Activated T-cell treated with anti-CD3 and anti-CD28 coated beads, Interleukin-2, amount 50 U/mL, for 48 hours (primary cell): ENCODE measurements around the gene PDE4A.
A peak's percentile ranks its signal among the peaks of the same experiment; 100 is the strongest.

ENCODE experiments used
- DNase-seq, 2 experiments: peaks; one replicate each; pipeline ENCODE4 v3.0.0-alpha.2; 2020

The PDE4A gene

DNA sequence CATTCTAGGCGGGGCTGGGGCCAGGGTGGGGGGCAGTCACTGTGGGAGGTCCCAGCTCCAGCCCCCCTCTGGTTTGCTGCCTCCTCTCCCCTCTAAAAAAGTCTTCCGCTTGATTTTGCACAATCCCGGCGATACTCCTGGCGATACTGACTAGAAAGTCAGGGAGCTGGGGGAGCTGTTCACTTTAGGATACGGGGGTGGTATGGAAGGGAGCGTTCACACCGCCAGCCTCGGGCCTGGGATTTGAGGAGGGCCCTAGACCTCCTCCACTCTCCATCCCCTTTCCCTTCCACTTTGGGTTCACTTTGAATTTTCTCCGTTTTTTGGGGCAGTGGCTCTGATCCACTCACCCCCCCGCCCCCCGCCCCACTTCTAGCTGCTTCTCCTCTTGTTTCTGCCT lies 47.8 kb downstream of the PDE4A start:
- no peak for DNase-seq

GRCh38 chr19:10471909-10472308 lies 51.6 kb downstream of the PDE4A start:
- DNase-seq, result no peak

DNA sequence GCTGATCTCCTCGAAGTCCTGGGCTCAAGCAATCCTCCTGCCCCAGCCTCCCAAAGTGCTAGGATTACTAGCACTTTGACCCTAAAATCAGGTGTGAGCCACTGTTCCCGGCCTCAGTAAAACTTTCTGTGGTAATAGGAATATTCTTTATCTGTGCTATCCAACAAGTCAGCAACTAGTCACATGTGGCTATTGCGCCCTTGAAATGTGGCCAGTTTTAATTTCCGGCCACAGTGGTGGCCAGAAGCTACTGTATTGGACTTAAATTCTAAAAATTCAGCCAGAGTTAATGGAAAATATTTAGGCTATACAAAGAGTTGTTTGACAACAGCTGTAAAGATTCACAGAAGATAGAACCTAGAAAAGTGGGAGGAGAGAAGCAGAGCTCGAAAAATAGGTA lies 52.9 kb downstream of the PDE4A start:
- DNase-seq, result no peak

- no peak for DNase-seq
These were observed 54.7 kb downstream of the PDE4A start for GRCh38 chr19:10474962-10475451.

GRCh38 chr19:10478476-10478875 lies 58.1 kb downstream of the PDE4A start:
- DNase-seq, result no peak

- DNase-seq, result peak; percentile 92
These were observed 58.6 kb downstream of the PDE4A start for GRCh38 chr19:10478903-10479384.

- no peak for DNase-seq
These were observed 66.2 kb downstream of the PDE4A start for GRCh38 chr19:10486551-10486950.

DNA sequence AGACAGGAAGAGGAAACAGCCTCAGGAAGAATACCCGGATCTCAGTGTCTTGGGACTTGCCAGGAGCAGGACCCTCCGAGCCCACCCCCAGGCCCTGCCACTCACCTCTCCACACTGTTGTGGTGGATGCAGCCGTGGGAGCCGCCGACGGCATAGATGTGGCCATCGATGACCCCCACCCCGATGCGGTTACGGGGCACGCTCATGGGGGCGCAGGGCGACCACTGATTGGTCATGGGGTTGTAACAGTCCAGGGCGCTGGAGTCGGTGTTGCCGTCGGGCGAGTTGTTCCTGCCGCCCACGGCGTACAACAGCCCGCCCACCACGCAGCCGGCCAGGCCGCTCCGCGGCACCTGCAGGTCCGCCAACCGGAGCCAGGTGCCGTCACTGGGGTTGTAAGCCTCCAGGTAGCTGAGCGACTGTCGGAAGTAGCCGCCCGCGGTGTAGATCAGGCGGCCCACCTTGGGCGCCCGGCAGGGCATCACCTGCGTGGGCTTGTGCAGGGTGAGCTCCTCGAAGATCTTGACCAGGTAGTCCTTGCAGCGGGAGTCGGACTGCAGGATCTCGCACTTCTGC lies 71.2 kb downstream of the PDE4A start:
- no peak for DNase-seq

DNA sequence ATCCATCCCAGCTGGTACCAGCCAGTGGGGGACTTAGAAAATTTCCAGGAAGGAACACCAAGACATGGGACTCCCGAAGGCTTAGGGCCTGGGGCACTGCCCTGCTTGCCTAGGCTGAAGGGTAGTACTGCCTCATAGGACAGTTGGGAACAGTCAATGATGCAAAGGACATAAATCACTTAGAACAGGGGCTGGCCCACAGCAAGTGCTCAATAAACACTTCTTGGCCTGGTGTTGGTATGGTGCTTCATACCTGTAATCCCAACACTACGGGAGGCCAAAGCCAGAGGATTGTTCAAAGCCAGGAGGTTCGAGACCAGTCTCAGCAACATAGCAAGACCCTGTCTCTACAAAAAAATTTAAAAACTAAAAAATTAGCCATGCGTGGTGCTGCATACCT lies 77.0 kb downstream of the PDE4A start:
- no peak for DNase-seq

- DNase-seq, result no peak
These were observed 79.4 kb downstream of the PDE4A start for GRCh38 chr19:10499550-10500246.

- DNase-seq, result no peak
These were observed 79.9 kb downstream of the PDE4A start for GRCh38 chr19:10500247-10500592.

DNA sequence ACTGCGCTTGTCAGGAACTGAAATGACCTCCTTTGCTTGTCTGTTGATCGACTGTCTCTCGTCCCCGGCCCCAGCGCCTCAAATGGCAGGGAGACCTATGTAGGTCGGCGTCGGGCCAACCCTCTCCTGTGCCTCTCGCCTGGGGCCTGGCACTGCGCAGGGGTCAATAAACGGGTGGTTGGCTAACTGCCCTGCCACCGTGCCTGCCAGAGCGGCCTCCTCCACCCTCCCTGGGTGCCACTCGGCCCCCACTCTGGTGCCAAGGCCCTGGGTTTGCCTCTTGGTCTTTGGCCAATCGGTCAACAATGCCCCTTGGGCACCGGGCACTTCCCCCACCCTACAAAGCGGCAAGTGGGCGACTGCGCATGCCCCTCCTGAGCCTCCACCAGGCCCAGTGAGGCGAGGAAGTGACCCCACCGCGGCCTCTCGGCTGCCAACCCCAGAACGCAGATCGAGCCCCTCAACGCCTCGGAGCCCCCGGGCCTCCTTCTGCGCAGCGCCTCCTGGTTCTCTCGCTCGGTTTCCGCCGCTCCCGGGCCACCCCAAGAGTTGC lies 81.7 kb downstream of the PDE4A start:
- DNase-seq, result peak; percentile 67 to 71

- peak; percentile 92 to 94 for DNase-seq
These were observed 82.2 kb downstream of the PDE4A start for GRCh38 chr19:10502524-10503001.

DNA sequence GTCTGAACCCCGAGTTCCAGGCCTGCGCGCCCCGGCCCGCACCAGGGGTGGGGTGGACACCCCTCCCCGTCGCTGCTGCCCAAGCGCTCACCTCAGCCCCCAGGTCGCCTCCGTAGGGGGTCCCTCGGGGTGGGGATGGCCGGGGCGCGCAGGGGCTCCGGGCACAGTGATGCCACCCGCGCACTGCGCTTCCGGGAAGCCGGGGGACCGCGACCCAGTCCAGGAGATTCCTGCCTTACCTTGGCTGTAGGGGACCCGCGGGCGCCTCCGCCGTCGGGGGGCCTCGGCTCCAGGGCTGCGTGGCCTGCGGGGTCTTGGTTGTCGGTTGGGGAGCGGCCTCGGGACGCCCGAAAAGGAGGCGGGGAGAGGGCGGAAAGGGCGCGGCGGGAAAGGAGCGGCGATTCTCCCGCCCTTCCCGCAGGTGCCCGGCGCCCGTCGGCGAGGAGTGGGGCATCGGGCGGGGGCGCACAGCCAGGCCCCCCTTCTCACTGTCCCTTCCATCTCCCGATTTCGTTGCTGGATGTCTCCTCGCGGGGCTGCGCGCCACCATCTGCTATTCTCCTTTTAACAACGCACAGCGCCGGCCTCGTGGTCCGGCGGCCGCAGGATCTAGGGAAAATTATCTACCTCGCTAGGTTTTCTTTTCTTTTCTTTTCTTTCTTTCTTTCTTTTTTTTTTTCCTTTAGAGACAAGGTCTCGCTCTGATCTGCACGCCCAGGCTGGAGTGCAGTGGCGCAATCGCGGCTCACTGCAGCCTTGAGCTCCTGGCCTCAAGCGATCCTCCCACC lies 82.9 kb downstream of the PDE4A start, which contains the start of gene KEAP1:
Gene KEAP1, minus strand, starts transcription at position 355 of the 788 bp plus-strand sequence. CDS start 3,323 bp downstream, outside the sequence.
- peak in 1 of 2 experiments; percentile 75 for DNase-seq

DNA sequence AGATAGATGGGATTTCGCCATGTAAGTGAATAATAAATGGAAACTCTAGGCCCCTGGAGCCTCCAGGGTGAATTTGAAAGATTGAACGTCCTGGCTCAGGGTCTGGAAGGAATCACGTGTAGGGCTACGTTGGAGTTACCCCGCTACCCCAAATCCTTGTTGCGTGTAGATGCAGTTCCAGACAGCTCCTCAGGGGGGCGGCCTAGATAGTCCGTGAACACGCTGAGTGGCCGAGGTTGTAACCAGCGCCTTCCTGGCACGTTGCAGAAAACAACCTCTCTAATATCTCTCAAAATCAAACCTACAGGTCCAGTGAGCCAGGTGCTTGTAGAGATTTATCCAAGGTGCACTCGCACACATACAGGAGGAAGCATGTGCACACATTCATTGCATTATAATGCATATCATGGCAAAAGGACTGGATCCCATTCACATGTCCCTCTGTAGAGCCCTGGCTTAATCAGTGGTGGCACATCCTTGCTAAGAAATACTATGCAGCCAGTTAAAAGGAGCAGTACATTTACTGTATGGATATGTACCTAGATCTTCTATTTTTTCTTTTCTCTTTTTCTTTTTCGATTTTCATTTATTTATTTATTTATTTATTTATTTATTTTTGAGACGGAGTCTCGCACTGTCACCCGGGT lies 85.4 kb downstream of the PDE4A start:
- DNase-seq, result peak; percentile 92 to 94

DNA sequence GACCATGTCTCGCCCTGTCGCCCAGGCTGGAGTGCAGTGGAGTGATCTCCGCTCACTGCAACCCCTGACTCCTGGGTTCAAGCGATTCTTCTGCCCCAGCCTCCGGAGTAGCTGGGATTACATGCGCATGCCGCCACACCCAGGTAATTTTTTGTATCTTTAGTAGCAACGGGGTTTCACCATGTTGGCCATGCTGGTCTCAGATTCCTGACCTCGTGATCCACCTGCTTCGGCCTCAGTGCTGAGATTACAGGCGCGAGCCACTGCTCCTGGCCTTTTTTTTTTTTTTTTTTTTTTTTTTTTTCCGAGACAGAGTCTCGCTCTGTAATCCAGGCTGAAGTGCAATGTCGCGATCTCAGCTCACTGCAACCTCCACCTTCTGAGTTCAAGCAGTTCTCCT lies 87.7 kb downstream of the PDE4A start:
- DNase-seq, result no peak

GRCh38 chr19:10508707-10509106 lies 88.4 kb downstream of the PDE4A start:
- DNase-seq, result peak; percentile 61 to 70

DNA sequence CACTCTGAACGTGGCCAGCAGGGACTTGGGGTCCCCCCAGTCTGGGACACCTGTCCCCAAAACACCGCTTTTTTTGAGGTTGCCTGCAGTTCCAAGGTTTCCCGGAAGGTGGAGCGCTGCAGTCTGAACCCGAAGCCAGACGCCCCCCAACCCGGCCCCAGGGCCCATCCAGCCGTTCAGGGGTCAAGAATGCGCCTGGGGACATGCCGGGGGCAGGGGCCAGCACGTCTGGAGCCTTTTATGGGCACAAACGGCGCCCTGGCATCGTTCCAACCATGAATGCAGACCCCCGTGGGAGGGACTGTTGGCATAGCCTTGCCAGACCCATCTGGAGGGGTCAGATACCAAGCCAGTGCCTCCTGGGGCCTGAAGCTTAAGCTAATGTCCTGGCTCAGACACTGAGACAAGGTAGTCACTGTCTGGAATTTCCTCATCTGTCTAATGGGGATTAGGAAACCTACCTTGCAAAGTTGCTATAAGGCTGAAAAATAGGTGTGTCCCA lies 90.0 kb downstream of the PDE4A start:
- peak; percentile 82 for DNase-seq

GRCh38 chr19:10513223-10513622 lies 92.9 kb downstream of the PDE4A start:
- DNase-seq, result no peak

GRCh38 chr19:10514211-10515145 lies 94.1 kb downstream of the PDE4A start:
- DNase-seq, result peak; percentile 50 to 72

DNA sequence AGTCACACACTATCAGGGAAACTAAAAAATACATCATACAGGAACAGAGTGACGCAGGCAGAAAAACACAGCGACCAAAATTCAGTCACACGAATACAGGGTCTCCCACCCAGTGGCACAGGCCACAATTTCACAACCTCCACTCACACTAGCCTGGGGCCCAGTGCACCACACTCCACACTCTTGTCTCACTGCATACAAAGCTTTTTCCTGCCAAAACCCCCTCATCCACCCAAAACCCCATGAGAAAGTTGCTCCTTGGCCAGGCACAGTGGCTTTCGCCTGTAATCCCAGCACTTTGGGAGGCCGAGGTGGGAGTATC lies 95.7 kb downstream of the PDE4A start:
- no peak for DNase-seq
